ENCODE data around the gene GLIS2. TPM values are rescaled to one million over a fixed set of nuclear protein-coding genes. Genes with fewer than 3 reads are reported as not detected.

GLIS2 gene
- total RNA-seq, 2 experiments from 2014 or later = not detected

DNA sequence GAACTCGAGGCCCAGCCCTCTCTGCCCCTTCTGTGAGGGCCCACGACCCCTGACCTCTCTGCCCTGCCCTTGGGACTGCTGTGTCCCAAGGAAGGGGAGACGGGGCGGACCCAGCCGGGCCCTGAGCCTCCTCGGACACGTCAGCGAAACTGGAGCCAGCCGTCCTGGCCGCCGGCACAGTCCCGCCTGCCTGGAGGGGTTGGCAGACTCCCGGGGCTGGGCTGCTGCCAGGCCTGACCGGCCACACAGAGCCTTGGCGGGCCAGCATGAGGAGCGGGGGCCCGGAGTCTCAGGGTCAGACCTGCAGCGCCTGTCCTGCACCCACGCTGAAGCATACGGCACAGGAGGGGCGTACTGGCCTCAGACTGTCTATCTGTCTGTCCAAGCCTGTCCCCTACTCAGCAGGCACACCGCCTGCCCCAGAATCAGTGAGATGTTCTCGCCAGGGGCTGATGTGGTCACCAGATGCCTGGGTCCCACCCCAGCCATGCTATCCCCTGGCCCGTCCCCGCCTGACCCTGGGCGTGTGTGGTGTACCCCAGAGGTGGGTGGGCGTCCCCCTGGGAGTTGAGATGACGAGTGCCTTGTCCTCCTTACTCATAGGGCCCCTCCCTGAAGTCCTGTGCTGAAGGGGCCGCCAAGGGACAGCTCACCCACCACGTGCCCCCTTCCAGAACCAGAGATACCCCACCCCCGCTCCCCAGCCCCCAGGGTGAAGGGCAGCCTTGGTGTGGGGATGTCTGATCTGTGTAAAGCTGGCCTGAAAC, 60.4 kb downstream of the GLIS2 start:
- ChIA-PET POLR2A (no interaction called here), CTCF (no interaction called here)
- intact Hi-C loops (cut with DNase I, micrococcal nuclease) = no loop called here
- TF ChIP-seq, protein P1, sequence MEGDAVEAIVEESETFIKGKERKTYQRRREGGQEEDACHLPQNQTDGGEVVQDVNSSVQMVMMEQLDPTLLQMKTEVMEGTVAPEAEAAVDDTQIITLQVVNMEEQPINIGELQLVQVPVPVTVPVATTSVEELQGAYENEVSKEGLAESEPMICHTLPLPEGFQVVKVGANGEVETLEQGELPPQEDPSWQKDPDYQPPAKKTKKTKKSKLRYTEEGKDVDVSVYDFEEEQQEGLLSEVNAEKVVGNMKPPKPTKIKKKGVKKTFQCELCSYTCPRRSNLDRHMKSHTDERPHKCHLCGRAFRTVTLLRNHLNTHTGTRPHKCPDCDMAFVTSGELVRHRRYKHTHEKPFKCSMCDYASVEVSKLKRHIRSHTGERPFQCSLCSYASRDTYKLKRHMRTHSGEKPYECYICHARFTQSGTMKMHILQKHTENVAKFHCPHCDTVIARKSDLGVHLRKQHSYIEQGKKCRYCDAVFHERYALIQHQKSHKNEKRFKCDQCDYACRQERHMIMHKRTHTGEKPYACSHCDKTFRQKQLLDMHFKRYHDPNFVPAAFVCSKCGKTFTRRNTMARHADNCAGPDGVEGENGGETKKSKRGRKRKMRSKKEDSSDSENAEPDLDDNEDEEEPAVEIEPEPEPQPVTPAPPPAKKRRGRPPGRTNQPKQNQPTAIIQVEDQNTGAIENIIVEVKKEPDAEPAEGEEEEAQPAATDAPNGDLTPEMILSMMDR (IDR thresholded peaks at IDR 0.05) = no peak
- Histone ChIP-seq H3K27ac (ENCODE audit: low read depth in 1 of 2, low read length in 2 of 2) (no peak overlapping the region), H3K36me3 (ENCODE audit: insufficient read depth, low read length) (peaks cover 45% of the 10 kb centered on the region), H3K4me1 (ENCODE audit: insufficient read depth, low read length) (peaks cover 71% of the 10 kb centered on the region), H3K4me3 (ENCODE audit: low read length) (no peak overlapping the region), H3K27me3 (ENCODE audit: control insufficient read depth in 1 of 2, insufficient read depth in 2 of 2, low read length in 2 of 2) (no peaks in the 10 kb centered on the region), H3K9me3 (ENCODE audit: control insufficient read depth in 1 of 2, insufficient read depth in 1 of 2, low read length in 2 of 2) (no peaks in the 10 kb centered on the region)
- no peak for DNase-seq
- Mint-ChIP-seq H3K4me3 (no peak overlapping the region), H3K9me3 (no peaks in the 10 kb centered on the region), H3K4me1 (ENCODE audit: low read depth) (peaks cover 39% of the 10 kb centered on the region), H3K36me3 (ENCODE audit: low read depth) (peaks cover 43% of the 10 kb centered on the region), H3K27me3 (no peaks in the 10 kb centered on the region), H3K27ac (peak overlapping the region; percentile 81)
- ATAC-seq (ENCODE audit: poor library complexity) = no peak

DNA sequence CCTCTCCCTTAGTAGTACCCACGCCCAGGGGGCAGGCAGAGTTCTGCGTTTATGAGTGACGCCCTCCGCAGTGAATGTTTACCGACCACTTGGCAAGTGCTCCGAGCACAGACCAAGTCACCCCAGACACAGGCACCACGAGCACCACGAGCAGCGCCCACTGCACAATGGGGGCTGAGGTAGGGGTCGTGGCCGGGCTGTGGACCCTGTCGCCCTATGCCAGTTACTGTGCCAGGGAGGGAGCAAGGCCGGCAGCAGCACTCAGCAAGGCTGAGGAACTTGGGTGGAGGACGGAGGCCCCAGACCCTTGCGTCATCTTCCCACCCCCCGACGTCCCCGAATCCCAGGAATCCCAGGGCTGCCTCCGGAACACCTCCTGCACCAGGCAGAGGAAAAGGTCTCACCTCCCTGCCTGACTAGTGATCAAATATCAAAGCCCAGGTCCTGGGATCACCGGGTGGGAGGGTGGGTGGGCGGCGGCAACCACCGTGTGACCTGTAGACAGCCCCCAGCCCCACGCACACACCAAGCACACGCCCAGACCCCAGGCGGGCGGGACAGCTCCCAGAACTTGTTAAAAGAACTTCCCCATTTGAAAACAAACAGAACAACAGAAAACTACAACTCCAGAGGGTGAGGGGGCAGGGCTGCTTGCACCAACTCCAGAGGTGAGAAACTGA, 61.2 kb downstream of the GLIS2 start:
- Histone ChIP-seq H3K27ac (ENCODE audit: low read depth in 1 of 2, low read length in 2 of 2) (no peak overlapping the region), H3K4me1 (ENCODE audit: insufficient read depth, low read length) (peaks cover 68% of the 10 kb centered on the region), H3K36me3 (ENCODE audit: insufficient read depth, low read length) (peaks cover 52% of the 10 kb centered on the region), H3K27me3 (ENCODE audit: control insufficient read depth in 1 of 2, insufficient read depth in 2 of 2, low read length in 2 of 2) (no peaks in the 10 kb centered on the region), H3K9me3 (ENCODE audit: control insufficient read depth in 1 of 2, insufficient read depth in 1 of 2, low read length in 2 of 2) (no peaks in the 10 kb centered on the region), H3K4me3 (ENCODE audit: low read length) (no peak overlapping the region)
- no peak for ATAC-seq (ENCODE audit: poor library complexity)
- ChIA-PET POLR2A (no interaction called here), CTCF (interaction anchor here (2.3 kb wide), 1 partner anchor 26 kb away, joined by 8 read pairs; no protein-coding TSS in a partner anchor)
- no peak for DNase-seq
- Mint-ChIP-seq H3K9me3 (no peaks in the 10 kb centered on the region), H3K27me3 (no peaks in the 10 kb centered on the region), H3K4me3 (peak overlapping the region; percentile 23), H3K36me3 (ENCODE audit: low read depth) (peaks cover 48% of the 10 kb centered on the region), H3K4me1 (ENCODE audit: low read depth) (peaks cover 39% of the 10 kb centered on the region), H3K27ac (peak overlapping the region; percentile 77)
- TF ChIP-seq, protein P1 (IDR thresholded peaks at IDR 0.05) = no peak
- intact Hi-C loops (cut with DNase I, micrococcal nuclease) = no loop called here

DNA sequence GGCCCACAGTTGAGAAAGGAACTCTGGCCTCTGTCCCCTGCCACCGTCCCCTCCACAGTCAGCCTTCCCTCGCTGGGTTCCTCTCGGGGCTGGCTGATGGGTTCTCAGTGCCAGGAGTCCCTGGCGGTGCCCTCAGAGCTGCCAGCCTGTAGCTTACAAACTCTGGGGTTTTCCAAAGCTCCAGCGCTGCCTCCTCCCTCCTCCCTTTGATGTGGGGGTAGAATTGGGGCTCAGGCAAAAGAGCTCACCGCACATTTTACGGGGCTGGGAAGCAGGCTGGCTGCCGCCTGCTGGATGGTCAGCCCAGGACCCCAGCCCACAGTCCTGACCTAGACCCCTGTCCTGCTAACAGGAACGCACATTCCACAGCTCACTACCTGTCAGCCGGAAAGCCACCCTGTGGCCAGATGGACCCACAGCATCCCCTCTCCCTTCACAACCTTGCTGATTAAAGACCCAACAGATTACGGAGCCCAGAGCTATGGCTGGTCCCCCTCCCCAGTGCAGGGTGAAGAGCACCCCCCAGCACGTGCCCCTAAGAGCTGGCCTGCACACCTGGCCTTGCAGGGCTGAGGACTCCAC, 61.8 kb downstream of the GLIS2 start:
- H3K4me1 ChIP-seq (ENCODE audit: insufficient read depth, low read length) = peaks cover 61% of the 10 kb centered on the region
- Mint-ChIP-seq H3K9me3 (no peaks in the 10 kb centered on the region), H3K36me3 (ENCODE audit: low read depth) (peaks cover 55% of the 10 kb centered on the region), H3K4me1 (ENCODE audit: low read depth) (peaks cover 33% of the 10 kb centered on the region), H3K4me3 (peak overlapping the region; percentile 78), H3K27me3 (no peaks in the 10 kb centered on the region), H3K27ac (peak overlapping the region; percentile 77)
- TF ChIP-seq, protein P1 (IDR thresholded peaks at IDR 0.05) = no peak
- ATAC-seq (ENCODE audit: poor library complexity) = no peak
- H3K27ac ChIP-seq (ENCODE audit: low read depth in 1 of 2, low read length in 2 of 2) = no peak overlapping the region
- POLR2A ChIA-PET = no interaction called here
- intact Hi-C loops (cut with DNase I, micrococcal nuclease) = no loop called here
- no peaks in the 10 kb centered on the region for H3K9me3 ChIP-seq (ENCODE audit: control insufficient read depth in 1 of 2, insufficient read depth in 1 of 2, low read length in 2 of 2)
- CTCF ChIA-PET = interaction anchor here (2.3 kb wide), 1 partner anchor 25 kb away, joined by 8 read pairs; no protein-coding TSS in a partner anchor
- H3K4me3 ChIP-seq (ENCODE audit: low read length) = no peak overlapping the region
- DNase-seq = no peak
- no peaks in the 10 kb centered on the region for H3K27me3 ChIP-seq (ENCODE audit: control insufficient read depth in 1 of 2, insufficient read depth in 2 of 2, low read length in 2 of 2)
- peaks cover 57% of the 10 kb centered on the region for H3K36me3 ChIP-seq (ENCODE audit: insufficient read depth, low read length)

Measured in CD4-positive, alpha-beta T cell (primary cell).